ENCODE measurements around the gene MOV10L1.

- no peak for TF ChIP-seq CTCF (IDR thresholded peaks at IDR 0.05)
- TF ChIP-seq POLR2A (IDR thresholded peaks at IDR 0.05) = no peak
Measured at GRCh38 chr22:50114221-50115021, 24.6 kb downstream of the MOV10L1 start.

Data from Peyer's patch (tissue), 4 donors.